HEK293 (cell line): ENCODE results near the gene MED13L.

Experiments
- CTCF ChIA-PET: fragments of 350-600 bp; formaldehyde crosslinking; extraction: SDS; loops from one replicate; lab custom pipeline; 2021; ENCODE audit warnings: antibody characterized with exemption; lab: Yijun Ruan, JAX
- POLR2A ChIA-PET: fragments of 300-600 bp; formaldehyde crosslinking; extraction: SDS; loops from one replicate; lab custom pipeline; 2020; ENCODE audit warnings: antibody characterized with exemption, inconsistent platforms; lab: Yijun Ruan, JAX
- H3K27ac ChIP-seq: fragments of 200-500 bp; sonication (Bioruptor generic); 2 replicates; pipeline ENCODE4 v1.5.1; 2014; ENCODE audit warnings: low read depth, low read length, control low read depth, inconsistent platforms; ENCODE audit errors: extremely low read depth
- H3K36me3 ChIP-seq, 2 experiments: fragments of 200-500 bp in 1 of 2; sonication (Bioruptor generic) in 1 of 2; 1 replicate in 1 of 2; 2 replicates in 1 of 2; pipeline ENCODE4 v1.5.1; 2014 to 2017; ENCODE audit warnings: inconsistent platforms in 2 of 2, low read length in 2 of 2; ENCODE audit not compliant: control insufficient read depth in 2 of 2, insufficient read depth in 1 of 2
- H3K4me1 ChIP-seq: fragments of 200-500 bp; sonication (Bioruptor generic); 2 replicates; pipeline ENCODE4 v1.5.1; 2014; ENCODE audit warnings: mild to moderate bottlenecking, low read length, inconsistent platforms; ENCODE audit not compliant: control insufficient read depth, insufficient read depth
- H3K4me3 ChIP-seq: 2 replicates; pipeline ENCODE4 v1.5.1; 2011; ENCODE audit warnings: low read depth, mild to moderate bottlenecking, control low read depth, low read length, moderate library complexity
- H3K9me3 ChIP-seq: fragments of 200-500 bp; sonication (Bioruptor generic); 2 replicates; pipeline ENCODE4 v1.5.1; 2014; ENCODE audit warnings: low read depth, low read length, inconsistent platforms; ENCODE audit not compliant: control insufficient read depth, insufficient read depth
- BCL6B ChIP-seq: fragments of 450-650 bp; formaldehyde crosslinking; IDR thresholded peaks from 2 replicates; pipeline ENCODE4 v1.5.1; 2017; ENCODE audit warnings: missing biosample characterization, missing genetic modification characterization
- IKZF3 ChIP-seq: fragments of 450-650 bp; IDR thresholded peaks from 2 replicates; pipeline ENCODE4 v1.5.0; 2018; ENCODE audit warnings: missing biosample characterization, mild to moderate bottlenecking, missing genetic modification characterization, moderate library complexity
- RBAK ChIP-seq: fragments of 450-650 bp; formaldehyde crosslinking; IDR thresholded peaks from 2 replicates; pipeline ENCODE4 v1.5.1; 2016; ENCODE audit warnings: missing biosample characterization, missing genetic modification characterization
- REST ChIP-seq: fragments of 450-650 bp; formaldehyde crosslinking; IDR thresholded peaks from 2 replicates; pipeline ENCODE4 v1.5.1; 2016; ENCODE audit warnings: missing biosample characterization, missing genetic modification characterization
- SALL2 ChIP-seq: fragments of 450-650 bp; formaldehyde crosslinking; IDR thresholded peaks from 2 replicates; pipeline ENCODE4 v1.5.0; 2017; ENCODE audit warnings: missing biosample characterization, mild to moderate bottlenecking, missing genetic modification characterization, borderline replicate concordance
- TRIM28 ChIP-seq: IDR thresholded peaks from 2 replicates; pipeline ENCODE4 v1.6.1; 2011; ENCODE audit warnings: low read length, control low read depth, borderline replicate concordance
- YY2 ChIP-seq: fragments of 450-650 bp; formaldehyde crosslinking; IDR thresholded peaks from 2 replicates; pipeline ENCODE4 v1.5.1; 2016; ENCODE audit warnings: missing biosample characterization, missing genetic modification characterization
- ZBTB20 ChIP-seq: fragments of 450-650 bp; formaldehyde crosslinking; IDR thresholded peaks from 2 replicates; pipeline ENCODE4 v1.5.1; 2016; ENCODE audit warnings: missing biosample characterization, missing genetic modification characterization
- ZNF138 ChIP-seq: fragments of 450-650 bp; formaldehyde crosslinking; IDR thresholded peaks from 2 replicates; pipeline ENCODE4 v1.5.1; 2016; ENCODE audit warnings: missing biosample characterization, missing genetic modification characterization, borderline replicate concordance
- ZNF266 ChIP-seq: fragments of 450-650 bp; formaldehyde crosslinking; IDR thresholded peaks from 2 replicates; pipeline ENCODE4 v1.5.1; 2016; ENCODE audit warnings: missing biosample characterization, missing genetic modification characterization, low read depth
- ZNF366 ChIP-seq: fragments of 450-650 bp; formaldehyde crosslinking; conservative IDR thresholded peaks from 2 replicates; pipeline ENCODE4 v1.5.1; 2016; ENCODE audit warnings: missing biosample characterization, missing genetic modification characterization
- ZNF433 ChIP-seq: fragments of 450-650 bp; formaldehyde crosslinking; IDR thresholded peaks from 2 replicates; pipeline ENCODE4 v1.5.1; 2016; ENCODE audit warnings: missing biosample characterization, missing genetic modification characterization, low read depth
- ZNF529 ChIP-seq: fragments of 450-650 bp; formaldehyde crosslinking; IDR thresholded peaks from 2 replicates; pipeline ENCODE4 v1.5.1; 2017; ENCODE audit warnings: missing genetic modification characterization, missing biosample characterization; ENCODE audit not compliant: insufficient replicate concordance
- ZNF555 ChIP-seq: fragments of 450-650 bp; formaldehyde crosslinking; conservative IDR thresholded peaks from 2 replicates; pipeline ENCODE4 v1.5.1; 2017; ENCODE audit warnings: missing biosample characterization, mild to moderate bottlenecking, missing genetic modification characterization, inconsistent platforms
- ZNF596 ChIP-seq: fragments of 450-650 bp; IDR thresholded peaks from 2 replicates; pipeline ENCODE4 v1.5.0; 2018; ENCODE audit warnings: missing biosample characterization, mild to moderate bottlenecking, missing genetic modification characterization, moderate library complexity
- ZNF600 ChIP-seq: fragments of 450-650 bp; formaldehyde crosslinking; IDR thresholded peaks from 2 replicates; pipeline ENCODE4 v1.5.1; 2016; ENCODE audit warnings: missing biosample characterization, missing genetic modification characterization
- ZNF610 ChIP-seq: fragments of 450-650 bp; formaldehyde crosslinking; IDR thresholded peaks from 2 replicates; pipeline ENCODE4 v1.5.1; 2016; ENCODE audit warnings: missing biosample characterization, missing genetic modification characterization, borderline replicate concordance
- ZNF768 ChIP-seq: fragments of 450-650 bp; formaldehyde crosslinking; IDR thresholded peaks from 2 replicates; pipeline ENCODE4 v1.5.1; 2018; ENCODE audit warnings: missing biosample characterization, mild to moderate bottlenecking, missing genetic modification characterization
- ZNF777 ChIP-seq: fragments of 450-650 bp; formaldehyde crosslinking; IDR thresholded peaks from 2 replicates; pipeline ENCODE4 v1.5.1; 2017; ENCODE audit warnings: missing biosample characterization, missing genetic modification characterization, borderline replicate concordance
- ZSCAN18 ChIP-seq: fragments of 450-650 bp; formaldehyde crosslinking; IDR thresholded peaks from 2 replicates; pipeline ENCODE4 v1.5.1; 2016; ENCODE audit warnings: missing biosample characterization, missing genetic modification characterization

MED13L gene

GRCh38 chr12:116261525-116262100 is 15.9 kb downstream of the MED13L start:
- Histone ChIP-seq H3K4me1 (peaks cover 43% of the 10 kb centered on the region), H3K27ac (no peak overlapping the region), H3K4me3 (no peak overlapping the region), H3K9me3 (no peaks in the 10 kb centered on the region), H3K36me3 (no peaks in the 10 kb centered on the region)
- CTCF ChIA-PET: interaction anchor here (0.6 to 1.4 kb wide), 3 partner anchors 25 to 587 kb away, joined by 4 to 5 read pairs (median 4); no protein-coding TSS in a partner anchor
- no peak for TF ChIP-seq SALL2
- peak; percentile 33; the same call in 1 of the 2 replicates for TF ChIP-seq ZNF366 (tag by site-specific recombination)
- POLR2A ChIA-PET: no interaction called here

- ChIA-PET CTCF (no interaction called here), POLR2A (no interaction called here)
- TF ChIP-seq ZNF600 (peak; percentile 53; the same call in 1 of the 2 replicates), YY2 (tag by site-specific recombination) (no peak), ZNF777 (tag by site-specific recombination) (no peak), ZBTB20 (peak; percentile 81), ZNF529 (tag by site-specific recombination) (no peak), REST (no peak), ZNF555 (tag by site-specific recombination) (no peak), ZNF610 (tag by site-specific recombination) (no peak), IKZF3 (tag by site-specific recombination) (peak; percentile 50), ZNF768 (tag by site-specific recombination) (no peak), BCL6B (tag by site-specific recombination) (peak; percentile 42; the same call in 1 of the 2 replicates), TRIM28 (no peak), ZNF596 (tag by site-specific recombination) (0 out of 2 replicates have a peak, but pooled peaks have one; percentile 21), ZNF138 (tag by site-specific recombination) (no peak), ZNF433 (tag by site-specific recombination) (no peak), ZSCAN18 (tag by site-specific recombination) (no peak), RBAK (tag by site-specific recombination) (no peak), ZNF266 (no peak)
- no peaks in the 10 kb centered on the region for H3K36me3 ChIP-seq
- H3K27ac ChIP-seq: no peak overlapping the region
- H3K9me3 ChIP-seq: no peaks in the 10 kb centered on the region
- H3K4me1 ChIP-seq: peaks cover 30% of the 10 kb centered on the region
- no peak overlapping the region for H3K4me3 ChIP-seq
Measured at GRCh38 chr12:116259800-116260577, 17.5 kb downstream of the MED13L start.
